ENCODE measurements around the gene RXRA.
A peak's percentile ranks its signal among the peaks of the same experiment; 100 is the strongest.

RXRA gene

DNA sequence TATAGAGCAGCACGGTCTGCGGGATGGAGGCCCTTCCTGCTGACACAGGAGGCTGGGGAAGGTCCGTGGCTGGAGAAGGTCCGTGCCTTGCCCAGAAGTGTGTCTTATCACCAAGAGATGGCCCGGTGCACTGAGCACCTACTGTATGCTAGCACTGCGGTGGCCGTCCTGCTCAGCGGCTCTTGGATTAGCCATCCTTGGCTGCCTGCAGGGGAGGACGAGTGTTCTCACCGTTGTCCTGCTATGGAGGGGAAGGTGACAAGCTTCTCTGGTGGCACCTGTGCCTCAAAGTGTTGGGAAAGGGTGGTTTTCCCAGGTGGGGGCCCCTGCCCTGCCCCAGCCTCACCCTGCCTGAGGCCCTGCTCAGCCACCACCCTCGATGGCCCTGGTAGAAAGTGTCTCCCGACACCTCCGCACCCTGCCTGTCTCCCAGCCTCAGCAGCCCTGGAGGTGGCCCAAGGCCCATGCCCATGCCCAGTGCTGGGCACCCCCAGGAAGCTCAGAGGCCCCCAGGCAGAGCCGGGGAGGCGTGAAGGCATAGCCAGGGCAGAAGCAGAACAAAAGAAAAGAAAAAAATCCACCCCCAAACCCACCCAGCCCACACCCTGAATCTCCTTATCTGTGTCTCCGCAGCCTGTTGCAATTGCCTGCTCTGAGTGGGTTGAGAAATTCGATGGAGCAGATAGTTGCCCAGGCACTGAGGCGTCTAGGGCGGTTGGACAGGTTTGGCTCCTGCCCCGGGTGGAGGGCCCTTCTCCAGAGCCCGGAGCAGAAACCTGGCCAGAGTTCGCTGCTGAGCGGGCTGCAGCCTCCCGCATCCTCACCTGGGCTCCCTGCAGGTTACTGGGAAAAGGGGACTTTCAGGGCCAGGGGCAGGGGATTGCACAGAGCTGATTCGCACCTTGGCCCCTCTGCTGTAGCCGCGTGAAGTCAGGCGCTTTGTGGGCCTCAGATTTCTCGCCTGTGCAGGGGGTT, 30.5 kb downstream of the RXRA start:
- no peak for DNase-seq

DNA sequence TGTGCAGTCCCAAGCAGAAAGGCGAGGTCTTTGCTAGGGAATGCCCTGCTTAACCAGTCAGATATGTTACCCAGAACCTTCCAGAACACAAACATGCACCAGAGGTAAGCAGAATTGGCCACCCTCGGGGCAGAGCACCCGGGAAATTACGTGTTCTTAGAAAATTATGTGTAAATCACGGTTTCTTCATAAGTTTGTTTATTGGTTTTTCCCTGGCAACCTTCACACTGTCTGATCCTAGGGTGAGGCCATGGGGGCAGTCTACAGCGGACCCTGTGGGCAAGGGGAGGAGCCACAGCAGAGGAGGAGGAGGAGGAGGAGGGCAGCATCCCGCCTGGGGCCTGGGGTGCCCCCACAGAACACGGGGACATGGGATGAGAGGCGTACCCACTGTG, 31.4 kb downstream of the RXRA start:
- DNase-seq = no peak

DNA sequence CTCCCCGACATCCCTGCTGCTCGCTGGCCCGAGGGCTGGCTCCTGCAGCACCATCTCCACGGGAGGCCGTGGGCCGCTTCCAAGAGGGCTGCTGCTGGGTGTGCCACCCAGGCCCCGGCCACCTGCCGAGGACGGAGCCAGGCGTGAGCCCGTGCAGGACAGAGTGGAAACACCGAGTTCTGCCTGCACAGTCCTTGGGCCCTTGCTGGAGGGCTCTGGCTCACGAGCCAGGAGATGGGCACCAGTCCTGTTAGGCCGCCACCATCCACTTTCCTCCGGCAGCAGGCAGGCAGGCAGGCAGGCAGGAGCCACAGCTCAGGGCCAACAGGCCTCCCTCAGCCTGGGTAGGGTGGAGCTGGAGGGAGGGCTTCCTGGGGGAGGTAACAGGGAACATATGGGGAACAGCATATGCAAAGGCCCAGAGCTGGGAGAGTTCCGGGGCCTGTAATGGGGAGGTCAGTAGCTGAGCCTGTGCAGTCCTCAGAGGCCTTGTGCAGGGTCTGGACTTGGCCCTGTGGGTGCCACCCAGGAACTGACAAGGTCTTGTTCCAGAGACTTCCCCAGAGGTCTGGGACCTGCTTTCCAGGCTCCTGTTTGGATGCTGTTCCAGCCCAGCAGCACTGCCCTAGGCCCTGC, 31.9 kb downstream of the RXRA start:
- no peak for DNase-seq

DNA sequence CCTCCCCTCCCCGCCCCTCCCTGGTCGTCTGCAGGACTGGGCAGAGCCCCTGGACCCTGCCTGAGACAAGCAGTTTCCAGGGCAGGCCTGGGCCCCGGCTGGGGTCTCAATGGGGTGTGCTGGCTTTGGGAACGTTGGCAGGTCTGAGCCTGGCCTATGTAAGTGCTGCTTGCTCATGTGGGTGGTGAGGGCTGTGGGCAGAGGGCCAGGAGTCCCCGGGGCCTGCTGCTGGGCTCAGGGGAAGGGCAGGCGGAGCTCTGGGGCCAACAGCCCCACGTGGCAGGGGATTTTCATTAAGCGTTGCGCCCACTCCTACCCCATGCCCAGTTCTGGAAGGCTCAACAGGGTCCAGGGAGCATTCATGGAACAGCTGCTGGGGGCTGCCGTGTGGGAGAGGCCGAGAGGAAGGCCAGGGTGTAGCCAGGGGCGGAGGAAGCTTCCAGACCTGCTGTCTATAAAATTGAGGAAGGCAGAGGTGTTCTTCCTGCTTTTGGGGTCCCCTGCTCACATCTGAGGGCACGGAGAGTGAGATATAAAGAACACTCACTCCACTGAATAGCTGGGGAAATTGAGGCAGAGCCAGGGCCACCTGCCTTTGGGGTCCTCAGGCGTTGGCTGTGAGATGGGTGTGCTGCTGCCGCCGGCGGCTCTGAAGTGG, 32.5 kb downstream of the RXRA start:
- no peak for DNase-seq

DNA sequence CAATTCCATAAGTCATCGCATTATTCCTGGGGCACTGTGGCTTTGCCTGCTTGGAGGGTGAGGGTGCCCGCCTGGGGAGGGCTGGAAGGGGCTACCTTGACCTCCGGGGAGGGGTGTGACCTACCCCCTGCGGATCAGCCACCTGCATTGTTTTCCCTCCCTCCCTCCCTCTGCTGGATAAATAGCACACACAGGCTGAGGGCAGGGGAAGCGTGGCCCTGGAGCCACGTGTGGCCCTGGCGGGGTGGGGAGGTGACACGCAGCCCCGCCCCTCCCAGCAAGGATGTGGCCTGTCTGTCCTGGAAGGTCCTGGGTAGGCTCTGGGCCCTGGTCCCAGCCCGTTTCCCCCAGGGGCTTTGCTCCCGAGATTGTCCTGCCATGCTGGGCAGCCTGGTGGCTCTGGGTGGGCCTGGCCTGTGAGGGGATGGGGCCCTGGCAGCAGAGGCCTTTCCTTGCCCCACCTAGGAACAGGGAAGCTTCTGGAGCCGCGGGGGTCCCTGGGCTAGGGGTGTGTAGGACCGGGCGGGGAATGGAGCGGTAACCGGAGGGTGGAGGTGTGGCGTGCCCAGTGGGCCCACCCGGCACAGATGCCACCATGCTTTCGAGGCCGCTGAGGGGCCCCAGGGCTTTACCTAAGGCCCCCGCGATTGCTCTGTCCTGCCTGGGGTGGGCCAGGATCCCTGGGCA, 33.4 kb downstream of the RXRA start:
- no peak for DNase-seq

DNA sequence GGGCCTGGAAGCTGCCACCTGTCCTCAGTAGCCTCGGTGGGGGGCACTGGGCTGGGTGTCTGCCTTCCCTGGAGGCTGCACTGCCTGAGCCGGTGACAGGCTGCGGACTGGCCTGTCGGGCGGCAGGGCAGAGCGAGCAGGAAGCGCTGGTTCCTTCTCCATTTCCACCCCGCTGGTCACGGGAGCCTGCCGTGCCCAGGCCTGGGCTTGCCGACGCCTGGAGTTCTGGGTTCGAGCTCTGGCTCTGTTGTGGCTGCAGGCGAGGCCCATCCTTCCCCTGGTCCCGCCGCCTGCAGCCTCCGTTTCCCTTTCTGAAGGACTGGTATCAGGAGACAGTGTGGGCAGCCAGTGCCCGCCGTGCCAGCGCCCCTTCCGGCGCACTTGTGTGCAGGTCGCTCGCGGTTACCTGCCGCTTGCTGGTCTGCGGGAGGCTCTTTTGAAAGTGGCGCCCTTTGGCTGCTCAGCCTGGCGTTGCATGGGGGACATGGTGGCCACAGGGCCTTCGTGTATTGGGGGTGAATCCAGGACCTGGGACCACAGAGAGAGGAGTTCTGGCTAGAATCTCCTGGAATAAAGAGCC, 34.0 kb downstream of the RXRA start:
- no peak for DNase-seq

DNA sequence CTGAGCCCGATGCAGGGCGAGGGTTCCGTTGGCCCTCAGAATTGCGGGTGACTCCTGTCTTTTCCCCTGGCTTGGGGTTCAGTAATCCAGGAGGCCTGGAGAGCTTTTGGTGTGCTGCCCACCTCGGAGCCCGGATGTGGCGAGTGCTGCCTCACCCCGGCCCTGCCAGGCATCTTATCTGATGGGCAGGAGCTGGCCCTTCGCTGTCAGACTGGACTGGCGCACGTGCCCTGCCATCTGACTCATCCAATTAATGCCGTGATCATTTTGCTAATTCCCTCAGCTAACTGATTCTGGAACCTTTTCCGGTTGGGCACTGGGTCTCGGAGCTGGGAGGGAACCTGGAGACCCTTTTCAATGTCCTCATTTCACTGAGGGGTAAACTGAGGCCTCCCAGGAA, 34.6 kb downstream of the RXRA start:
- no peak for DNase-seq

DNA sequence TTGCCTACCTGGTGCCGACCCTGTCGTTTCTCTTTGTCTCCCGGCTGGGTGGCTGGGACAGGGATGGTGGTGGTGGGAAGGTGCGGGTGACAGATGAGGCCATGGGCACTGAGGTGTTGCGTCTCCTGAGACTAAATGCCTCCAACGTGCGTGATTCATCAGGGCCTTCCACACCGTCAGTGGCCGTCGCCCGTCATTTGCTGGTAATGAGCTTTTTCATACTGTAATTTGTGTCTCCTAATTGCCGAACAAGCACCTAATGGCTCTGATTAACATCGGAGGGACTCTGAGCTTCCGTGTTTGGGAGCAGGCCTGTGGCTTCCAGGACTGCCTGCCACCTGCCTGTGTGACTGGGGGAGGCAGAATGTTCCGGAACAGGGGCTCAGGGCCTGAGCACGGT, 35.2 kb downstream of the RXRA start:
- DNase-seq = no peak

DNA sequence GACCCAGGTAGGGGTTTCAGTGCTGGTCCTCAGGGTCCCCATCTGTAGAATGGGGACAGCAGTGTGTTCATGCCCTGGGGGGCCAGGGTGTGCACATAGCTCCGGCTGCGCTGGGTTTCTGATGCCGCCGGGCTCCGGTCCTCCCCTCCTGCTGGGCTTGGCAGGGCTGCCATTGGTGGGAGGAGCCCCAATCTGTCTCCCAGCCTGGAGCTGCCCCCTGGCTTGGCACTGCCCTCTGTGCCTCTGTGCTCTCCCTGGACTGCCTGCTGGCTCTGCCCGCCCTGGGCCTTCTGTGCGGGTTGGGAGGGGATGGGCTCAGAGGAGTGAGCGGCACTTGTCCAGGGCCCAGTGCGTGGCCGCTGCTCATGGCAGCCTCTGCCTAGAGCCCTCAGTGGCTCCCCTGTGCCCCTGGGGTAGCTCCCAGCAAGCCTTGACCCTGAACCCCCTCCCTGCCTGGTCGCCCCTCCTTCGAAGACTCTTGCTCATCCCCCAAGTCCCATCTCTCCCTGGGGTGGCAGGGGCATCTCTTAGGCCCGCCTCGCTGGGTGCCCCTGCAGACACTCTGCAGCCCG, 35.7 kb downstream of the RXRA start:
- DNase-seq = no peak

DNA sequence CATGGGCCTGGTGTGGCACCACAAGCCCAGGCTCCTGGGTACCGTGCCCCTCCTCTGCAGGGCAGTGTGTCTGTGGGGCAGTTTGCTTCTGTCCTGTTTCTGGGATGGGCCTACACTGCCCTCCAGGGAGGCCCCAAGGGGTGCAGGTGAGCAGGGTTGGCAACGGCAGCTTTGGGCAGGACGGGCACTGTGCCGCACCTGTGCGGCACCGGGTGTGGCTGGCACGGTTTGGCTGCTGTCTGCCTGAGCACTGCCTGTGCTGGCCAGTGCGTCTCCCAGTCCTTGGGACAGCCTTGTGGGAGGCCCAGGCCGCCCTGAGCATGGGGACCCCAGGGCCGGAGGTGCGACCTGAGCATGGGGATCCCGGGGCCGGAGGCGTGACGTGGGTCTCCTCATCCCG, 37.2 kb downstream of the RXRA start:
- DNase-seq = no peak

DNA sequence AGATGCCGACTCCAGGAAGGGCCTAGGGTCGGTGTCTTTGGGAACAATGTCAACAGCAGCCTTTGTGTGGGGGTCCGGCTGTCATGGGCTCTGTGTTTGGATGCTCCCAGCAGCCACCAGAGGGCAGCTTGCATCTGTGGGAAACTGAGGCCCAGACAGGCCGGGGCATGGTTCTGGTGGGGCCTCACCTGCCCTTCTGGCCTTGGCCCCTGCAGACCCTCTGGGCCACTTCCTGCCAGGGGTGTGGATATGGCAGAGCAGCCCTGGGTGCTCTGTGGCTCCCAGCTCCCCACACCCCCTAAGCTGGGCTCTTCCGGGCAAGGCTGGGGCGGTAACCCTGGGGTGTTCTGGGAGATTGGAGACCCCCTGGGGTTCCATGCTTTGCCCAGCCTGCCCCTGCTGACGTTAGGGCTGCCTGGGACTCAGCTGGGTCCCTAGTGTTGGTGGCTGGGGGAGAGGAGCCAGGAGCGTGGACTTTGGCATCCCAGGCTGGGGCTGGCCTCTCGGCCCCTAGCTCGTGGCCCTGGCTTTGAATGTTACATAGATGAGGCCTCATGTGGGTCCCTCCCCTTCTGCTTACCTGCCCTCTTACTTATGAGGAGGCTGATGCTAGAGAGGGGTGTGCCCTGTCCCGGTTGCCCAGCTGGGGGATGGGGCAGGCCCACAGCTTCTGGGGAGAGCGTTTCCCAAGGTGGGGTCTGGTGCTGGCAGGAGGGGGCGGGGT, 38.3 kb downstream of the RXRA start:
- DNase-seq = no peak

DNA sequence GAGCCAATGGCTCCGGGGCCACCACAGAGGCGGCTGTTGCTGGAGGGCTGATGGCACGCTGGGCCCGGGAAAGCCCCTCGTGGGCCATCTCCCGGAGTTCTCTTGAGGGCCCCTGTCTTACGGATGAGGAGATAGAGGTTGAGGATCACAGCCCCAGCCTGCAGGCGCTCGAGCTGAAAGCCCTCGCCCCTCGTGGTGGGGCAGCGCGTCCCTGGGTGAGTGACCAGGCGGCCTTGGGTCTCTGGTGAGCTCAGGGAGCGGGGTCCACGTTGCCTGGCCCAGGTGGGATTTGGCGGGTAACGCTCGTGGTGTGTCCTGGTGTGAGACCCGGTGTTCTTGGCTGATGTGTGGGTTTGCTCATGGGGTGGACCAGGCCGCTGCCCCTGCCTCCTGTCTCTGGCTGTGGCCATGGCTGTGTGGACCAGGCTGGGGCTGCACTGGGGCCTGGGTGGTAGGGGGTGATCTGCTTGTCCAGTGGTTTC, 38.9 kb downstream of the RXRA start:
- no peak for DNase-seq

DNA sequence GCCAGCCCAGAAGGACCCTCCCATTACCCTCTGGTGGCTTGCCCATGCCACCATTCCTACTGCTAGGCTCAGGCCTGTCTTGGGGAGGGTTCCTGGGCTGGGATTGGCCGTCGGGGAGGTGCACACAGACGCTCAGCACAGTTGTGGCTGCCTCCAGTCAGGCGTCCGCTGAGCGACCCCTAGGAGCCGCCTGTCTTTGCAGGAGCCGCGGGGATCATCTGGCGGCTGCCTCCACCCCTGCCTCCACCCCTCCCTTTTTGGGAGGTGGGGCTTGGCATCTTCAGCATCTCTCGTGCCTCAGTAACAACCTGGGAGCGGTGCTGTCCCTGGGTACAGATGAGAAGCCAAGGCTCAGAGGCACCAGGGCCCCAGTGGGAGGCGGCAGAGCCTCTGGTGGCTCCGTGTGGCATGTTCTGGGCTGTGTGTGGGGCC, 39.6 kb downstream of the RXRA start:
- no peak for DNase-seq

DNA sequence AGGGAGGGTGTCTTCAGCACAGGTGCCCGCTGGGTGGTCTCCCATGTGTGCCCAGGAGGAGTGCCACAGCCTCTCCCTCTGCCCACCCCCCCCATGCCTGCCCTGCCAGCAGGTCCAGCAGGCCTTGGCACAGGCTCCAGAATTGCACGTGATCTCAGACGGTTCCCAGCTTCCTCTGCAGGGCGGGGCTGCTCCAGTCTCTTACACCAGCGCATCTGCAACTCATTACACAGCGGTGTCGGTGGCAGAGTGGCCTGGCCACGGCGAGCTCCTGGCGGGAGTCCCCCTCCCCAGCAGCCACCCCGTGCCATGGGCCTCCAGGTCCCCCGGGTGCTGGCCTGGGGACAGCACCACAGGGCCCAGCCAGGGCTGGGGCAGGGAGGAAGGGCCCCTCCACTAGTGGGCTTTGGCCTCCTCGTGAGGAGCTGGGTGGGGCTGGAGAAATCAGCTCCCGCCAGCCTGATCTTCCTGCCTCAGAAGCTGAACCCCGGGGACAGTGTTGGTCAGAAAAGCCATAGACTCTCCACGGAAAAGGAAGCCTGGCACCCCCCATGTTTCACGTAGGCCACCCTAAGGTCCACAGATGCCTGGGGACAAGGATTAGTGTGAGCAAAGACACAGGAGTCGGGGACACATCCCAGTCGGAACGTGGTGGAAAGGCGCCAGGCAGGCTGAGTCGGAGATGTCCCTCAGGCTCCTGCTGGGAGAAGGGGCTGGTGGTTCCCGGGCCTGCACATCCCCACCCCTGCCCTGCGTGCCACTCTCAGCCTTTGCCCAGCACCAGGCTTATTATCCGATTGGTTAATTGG, 40.2 kb downstream of the RXRA start:
- peak; percentile 3 for DNase-seq

DNA sequence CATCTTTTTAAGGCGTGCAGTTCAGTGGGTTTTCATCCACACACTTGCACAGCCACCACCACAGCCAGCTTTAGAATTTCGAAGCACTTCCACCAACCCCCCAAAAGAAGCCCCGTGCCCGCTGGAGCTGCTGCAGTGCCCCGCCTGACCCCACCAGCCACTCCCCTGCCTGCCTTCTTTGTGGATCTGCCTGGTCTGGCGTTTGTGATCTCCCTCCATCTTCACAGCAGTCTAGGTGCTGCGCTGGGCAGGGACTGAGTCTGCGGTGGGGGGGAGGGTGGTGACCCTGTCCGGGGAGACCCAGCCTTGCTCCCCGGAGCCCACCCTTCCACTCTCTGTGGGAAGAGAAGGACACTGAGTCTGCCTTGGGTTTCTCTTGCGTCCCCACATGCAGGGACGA, 40.8 kb downstream of the RXRA start:
- no peak for DNase-seq

DNA sequence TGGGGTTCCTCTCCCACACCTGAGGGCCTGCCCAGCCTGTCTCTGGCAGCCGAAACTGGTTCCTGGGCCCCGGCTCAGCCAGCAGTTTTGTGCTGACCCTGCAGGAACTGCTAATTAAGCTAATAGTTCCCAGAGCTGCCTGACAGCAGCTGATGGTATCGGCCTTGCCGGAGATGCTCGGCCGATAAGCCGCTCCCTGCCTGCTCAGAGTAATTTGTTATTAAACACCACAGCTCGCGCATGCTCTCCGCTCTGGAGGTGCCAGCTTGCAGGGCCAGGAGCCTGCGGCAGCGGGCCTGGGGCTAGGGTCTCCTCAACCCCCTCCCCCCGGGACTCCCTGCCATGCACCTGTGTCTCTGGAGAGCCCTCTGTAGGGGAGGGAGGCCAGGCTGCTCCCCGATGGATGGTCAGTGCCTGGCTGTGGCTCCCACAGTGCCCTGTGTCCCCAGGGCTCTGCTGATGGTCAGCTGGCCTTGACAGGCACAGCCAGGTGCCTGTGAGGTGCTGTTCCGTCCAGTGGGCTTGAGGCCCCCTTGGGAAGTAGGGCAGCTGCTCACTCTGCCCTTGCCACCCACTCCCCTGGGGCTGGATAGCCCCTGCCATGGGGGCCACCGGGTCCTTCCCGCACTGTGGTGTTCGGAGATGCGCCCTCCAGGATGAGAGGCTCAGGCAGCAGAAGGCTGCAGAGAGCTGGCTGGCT, 41.7 kb downstream of the RXRA start:
- DNase-seq = no peak

DNA sequence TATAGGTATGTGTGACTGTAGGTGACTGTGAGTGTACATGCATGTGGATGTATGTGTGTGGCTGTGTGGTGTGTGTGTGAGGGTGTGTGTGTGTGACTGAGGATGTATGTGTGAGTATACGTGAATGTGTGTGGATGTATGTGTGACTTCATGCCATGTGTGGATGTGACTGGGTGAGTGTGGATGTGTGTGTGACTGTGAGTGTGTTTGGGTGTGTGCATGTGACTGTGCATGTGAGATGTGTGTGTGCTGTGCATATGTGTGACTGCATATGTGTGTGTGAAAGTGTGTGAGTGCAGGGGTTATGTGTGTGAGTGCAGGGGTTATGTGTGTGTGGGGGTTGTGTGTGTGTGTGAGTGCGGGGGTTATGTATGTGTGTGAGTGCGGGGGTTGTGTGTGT, 42.3 kb downstream of the RXRA start:
- no peak for DNase-seq

DNA sequence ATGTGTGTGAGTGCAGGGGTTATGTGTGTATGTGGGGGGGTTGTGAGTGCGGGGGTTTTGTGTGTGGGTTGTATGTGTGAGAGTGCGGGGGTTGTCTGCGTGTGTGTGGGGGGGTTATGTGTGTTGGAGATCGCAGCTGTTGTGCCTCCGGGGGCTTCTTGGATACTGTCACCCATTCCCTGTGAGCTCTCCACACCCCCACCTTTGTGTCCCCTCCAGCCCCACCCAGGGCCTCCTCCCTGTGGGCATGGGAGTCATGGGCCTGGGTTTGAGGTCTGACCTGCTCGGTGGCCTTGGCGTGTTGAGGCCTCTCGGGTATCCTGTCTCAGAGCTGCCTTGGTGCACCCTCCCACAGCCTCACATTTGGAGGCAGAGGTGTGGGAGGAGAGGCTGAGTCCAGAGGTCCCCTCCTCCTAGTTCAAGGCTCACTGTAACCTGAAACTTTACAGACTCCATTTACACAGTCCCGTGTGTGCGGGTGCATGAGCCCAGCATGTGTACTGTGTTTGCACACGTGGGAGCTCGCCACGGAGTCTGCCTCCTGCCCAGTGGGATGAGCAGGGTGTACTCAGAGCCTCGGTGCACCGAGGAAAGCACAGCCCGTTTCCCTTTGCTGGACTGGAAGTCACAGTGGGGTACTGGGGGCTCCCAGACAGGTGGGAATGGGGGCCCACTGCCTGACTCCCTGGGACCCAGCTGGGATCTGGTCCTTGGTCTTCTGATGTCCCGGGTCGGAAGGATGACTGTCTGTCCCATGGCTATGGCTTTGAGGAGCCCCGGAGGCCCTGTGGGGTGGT, 43.4 kb downstream of the RXRA start:
- DNase-seq = no peak

DNA sequence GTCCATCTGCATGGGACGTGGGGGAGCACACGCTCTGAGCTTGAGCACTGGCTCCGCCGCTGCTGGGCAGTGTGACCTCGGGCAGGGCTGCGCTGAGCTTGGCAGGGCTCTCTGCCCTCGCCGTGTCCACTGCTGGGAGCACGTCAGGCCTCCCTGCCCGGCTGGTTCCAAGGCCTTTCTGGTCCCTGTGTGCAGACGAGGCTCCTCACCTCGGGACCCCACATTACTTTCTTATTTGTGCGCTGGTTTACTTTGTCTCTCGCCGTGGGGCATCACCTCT, 43.9 kb downstream of the RXRA start:
- no peak for DNase-seq

DNA sequence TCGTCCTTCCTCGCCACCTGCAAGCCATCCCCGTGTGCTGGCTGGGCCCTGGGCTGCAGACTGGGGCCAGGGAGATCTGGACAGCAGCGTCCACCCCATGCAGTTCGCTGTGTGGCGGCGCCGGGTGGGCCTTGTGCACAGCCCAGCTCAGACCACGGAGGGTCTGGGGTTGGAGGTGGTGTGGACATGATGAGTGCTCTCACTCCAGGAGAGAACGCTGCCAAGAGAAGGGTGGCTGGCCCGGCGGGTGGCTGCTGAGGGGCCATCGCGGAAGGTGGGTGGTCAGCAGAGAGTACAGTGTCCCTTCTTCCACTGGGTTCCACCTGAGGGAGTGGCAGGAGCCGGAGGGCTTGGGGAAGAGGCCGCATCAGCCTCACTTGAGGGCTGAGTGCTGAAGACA, 44.4 kb downstream of the RXRA start:
- DNase-seq = no peak
